Esophagus muscularis mucosa (tissue), 3 donors: ENCODE data around the gene CAMK1D.

Source experiments
- CTCF ChIP-seq, 3 experiments: fragments of 200-600 bp in 2 of 3; fragments of 450-650 bp in 1 of 3; sonication (generic) in 2 of 3; IDR thresholded peaks; one replicate each; pipeline ENCODE4 v1.5.1; 2017 to 2019; ENCODE audit warnings: antibody characterized with exemption in 3 of 3, mild to moderate bottlenecking in 2 of 3, moderate library complexity in 1 of 3
- POLR2AphosphoS5 ChIP-seq, 2 donors: sonication (generic); formaldehyde crosslinking; IDR thresholded peaks; one replicate each; pipeline ENCODE4 v1.6.1; 2017; ENCODE audit warnings: antibody characterized with exemption in 2 of 2

GRCh38 chr10:12445701-12446334 is 96.5 kb downstream of the CAMK1D start:
- TF ChIP-seq POLR2AphosphoS5 (IDR thresholded peaks at IDR 0.05) = no peak
- no peak for TF ChIP-seq CTCF (IDR thresholded peaks at IDR 0.05)
